K562 (cell line): ENCODE measurements around the gene SLC49A4. TPM values are rescaled to one million over a fixed set of nuclear protein-coding genes. Genes with fewer than 3 reads are reported as not detected.

Experiments used
- ATAC-seq: fragments of 200-7000 bp; cut with Tn5 transposase; 3 replicates; pipeline ENCODE4 v1.9.1; 2020; ENCODE audit warnings: moderate library complexity
- BruUV-seq: library from RNA; stranded (reverse); fragments of 400-500 nt; replicated peaks from 2 replicates; lab custom pipeline; 2021; lab: Mats Ljungman, UMichigan
- CTCF ChIA-PET: fragments of 300-600 bp; formaldehyde crosslinking; extraction: SDS; loops from one replicate; lab custom pipeline; 2021; ENCODE audit warnings: low intra/inter-chr PET ratio; lab: Yijun Ruan, JAX
- POLR2A ChIA-PET: fragments of 300-600, 350-650 bp; sonication (Branson Sonifier 250); formaldehyde crosslinking; extraction: SDS; loops from one replicate; lab custom pipeline; 2021; ENCODE audit warnings: antibody characterized with exemption, inconsistent platforms; lab: Yijun Ruan, JAX
- DNase-seq, 4 experiments: peaks; one replicate each; pipeline versions ENCODE4 v3.0.0 to v3.0.0-alpha.2; 2011 to 2018; ENCODE audit warnings: low spot score in 3 of 4, mixed read lengths in 3 of 4; ENCODE audit errors: extremely low read depth in 1 of 4
- FAIRE-seq: peaks from 2 replicates; lab custom pipeline; 2011; peaks lifted over from hg19 to GRCh38; lab: Jason Lieb, UNC
- H2AFZ ChIP-seq: 2 replicates; pipeline ENCODE4 v1.6.0; 2011; ENCODE audit warnings: low read depth, low read length, control low read depth, inconsistent platforms
- H3K27ac ChIP-seq: fragments of 200-600 bp; 3 replicates; pipeline ENCODE4 v1.8.0; 2011; ENCODE audit warnings: low read depth, mild to moderate bottlenecking, control low read depth, inconsistent platforms, low read length, moderate library complexity, mixed read lengths; ENCODE audit errors: extremely low read depth
- H3K27me3 ChIP-seq, 2 experiments: fragments of 300-600 bp in 1 of 2; 2 replicates in 1 of 2; 3 replicates in 1 of 2; pipeline versions ENCODE4 v1.6.0 to v1.8.0; 2011; ENCODE audit warnings: inconsistent platforms in 2 of 2, low read length in 2 of 2, mild to moderate bottlenecking in 1 of 2, mixed read lengths in 1 of 2, moderate library complexity in 1 of 2; ENCODE audit not compliant: control insufficient read depth in 2 of 2, insufficient read depth in 2 of 2
- H3K36me3 ChIP-seq: fragments of 300-600 bp; 3 replicates; pipeline ENCODE4 v1.8.0; 2011; ENCODE audit warnings: mild to moderate bottlenecking, low read length, inconsistent platforms; ENCODE audit not compliant: control insufficient read depth, insufficient read depth
- H3K4me1 ChIP-seq, 2 experiments: fragments of 200-600 bp in 1 of 2; replicated peaks in 1 of 2; 2 replicates in 1 of 2; 3 replicates in 1 of 2; pipeline versions ENCODE4 v1.5.1 to v1.8.0; 2011; ENCODE audit warnings: inconsistent platforms in 2 of 2, low read length in 2 of 2, mild to moderate bottlenecking in 1 of 2, mixed read lengths in 1 of 2, moderate library complexity in 1 of 2; ENCODE audit not compliant: control insufficient read depth in 2 of 2, insufficient read depth in 2 of 2
- H3K4me2 ChIP-seq: 2 replicates; pipeline ENCODE4 v1.6.1; 2011; ENCODE audit warnings: low read length, control low read depth, inconsistent platforms, mixed read lengths; ENCODE audit not compliant: insufficient read depth
- H3K4me3 ChIP-seq: fragments of 200-600 bp; sonication (generic), shearing (Covaris generic); 2 replicates; pipeline ENCODE4 v1.5.1; 2016; ENCODE audit warnings: control low read depth, inconsistent platforms
- H3K79me2 ChIP-seq: fragments of 200-600 bp; 3 replicates; pipeline ENCODE4 v1.8.0; 2011; ENCODE audit warnings: low read length, inconsistent platforms; ENCODE audit not compliant: control insufficient read depth, insufficient read depth
- H3K9ac ChIP-seq, 2 experiments: 2 replicates each; pipeline versions ENCODE4 v1.6.0 to v1.6.1; 2011; ENCODE audit warnings: low read depth in 2 of 2, low read length in 2 of 2, control low read depth in 1 of 2, inconsistent platforms in 1 of 2, mild to moderate bottlenecking in 1 of 2, mixed read lengths in 1 of 2; ENCODE audit not compliant: insufficient read depth in 1 of 2
- H3K9me1 ChIP-seq: one replicate; pipeline ENCODE4 v1.6.0; 2011; ENCODE audit warnings: inconsistent platforms, mild to moderate bottlenecking, low read length, moderate library complexity; ENCODE audit not compliant: control insufficient read depth, insufficient read depth
- H3K9me3 ChIP-seq: replicated peaks from 2 replicates; pipeline ENCODE4 v1.5.1; 2011; ENCODE audit warnings: low read depth, low read length, inconsistent platforms; ENCODE audit not compliant: control insufficient read depth, insufficient read depth
- H4K20me1 ChIP-seq: replicated peaks from 2 replicates; pipeline ENCODE4 v1.6.1; 2011; ENCODE audit warnings: low read length, inconsistent platforms, mixed read lengths; ENCODE audit not compliant: control insufficient read depth, insufficient read depth
- ATF1 ChIP-seq, 2 experiments: fragments of 450-650 bp in 1 of 2; IDR thresholded peaks; 2 replicates each; pipeline ENCODE4 v1.6.1; 2016; ENCODE audit warnings: missing compliant biosample characterization in 1 of 2, missing genetic modification characterization in 1 of 2
- POLR2B ChIP-seq: fragments of 450-650 bp; IDR thresholded peaks from 2 replicates; pipeline ENCODE4 v1.6.1; 2018; ENCODE audit warnings: low read depth; ENCODE audit not compliant: partially characterized antibody
- TOE1 ChIP-seq, 2 experiments: fragments of 450-650 bp in 1 of 2; sonication (generic) in 1 of 2; formaldehyde crosslinking in 1 of 2; IDR thresholded peaks; 2 replicates each; pipeline versions ENCODE4 v1.7.1 to v1.8.0; 2016 to 2022; ENCODE audit warnings: borderline replicate concordance in 2 of 2, mild to moderate bottlenecking in 2 of 2, antibody characterized with exemption in 1 of 2, inconsistent platforms in 1 of 2, low read depth in 1 of 2, missing genetic modification reagents in 1 of 2, moderate library complexity in 1 of 2
- ZC3H11A ChIP-seq: IDR thresholded peaks from 2 replicates; pipeline ENCODE4 v1.6.1; 2012; ENCODE audit warnings: low read depth, low read length, improper control_type of control experiment
- WGBS: fragments of 100-300 bp; shearing (Covaris generic); methylation state at CpG from one replicate; pipeline ENCODE4 v1.1.6; 2016; ENCODE audit warnings: low coverage, mixed read lengths; ENCODE audit not compliant: insufficient coverage; ENCODE audit errors: missing lambda C conversion rate; 5-methylcytosine and 5-hydroxymethylcytosine counted together
- in situ Hi-C: fragments of 300-500 bp; cut with MboI; formaldehyde crosslinking; loops from 4 replicates; pipeline ENCODE4 v1.15.0; 2018; ENCODE audit warnings: inconsistent platforms, mixed read lengths
- intact Hi-C: fragments of 100-400 bp; cut with micrococcal nuclease; formaldehyde crosslinking; loops from 2 replicates; pipeline ENCODE4 v1.14.2; 2022
- polyA plus RNA-seq, 8 experiments: library from polyadenylated mRNA; depleted of rRNA in 4 of 8; stranded (reverse) in 5 of 8; unstranded in 3 of 8; fragments of >200 nt; fragmentation: Nextera tagmentation in 2 of 8; fragmentation: Illumina TruSeq in 1 of 8; extraction: Ambion mirVana in 2 of 8; extraction: Trizol in 1 of 8; gene quantifications; 2 replicates each; pipeline versions ENCODE4 v1.2.1 to v1.2.3, GENCODE V29; 2011 to 2014; ENCODE audit warnings: inconsistent platforms in 1 of 8, missing spikeins in 1 of 8
- total RNA-seq, 7 experiments: library from RNA; depleted of rRNA in 6 of 7; stranded (reverse); fragments of >200 nt in 6 of 7; fragmentation: Illumina TruSeq in 2 of 7; extraction: Trizol in 2 of 7; gene quantifications; 2 replicates each; pipeline versions ENCODE4 v1.2.1 to v1.2.3, GENCODE V29; 2011 to 2021; ENCODE audit warnings: low replicate concordance in 1 of 7
- TF ChIP-seq, protein P1 (sequence below): fragments of 150-350 bp; conservative IDR thresholded peaks from 2 replicates; pipeline ENCODE4 v1.6.1; 2014; ENCODE audit warnings: low read length
- TF ChIP-seq, protein P2 (sequence below): fragments of 450-650 bp; IDR thresholded peaks from one replicate; pipeline ENCODE4 v1.6.1; 2018; ENCODE audit warnings: mild to moderate bottlenecking, moderate library complexity; ENCODE audit not compliant: partially characterized antibody
- TF ChIP-seq, protein P3 (sequence below): fragments of 250-450 bp; sonication (Bioruptor Pico); IDR thresholded peaks from 2 replicates; pipeline ENCODE4 v1.5.0; 2021
- TF ChIP-seq, protein P4 (sequence below): sonication (generic); formaldehyde crosslinking; IDR thresholded peaks from 2 replicates; pipeline ENCODE4 v1.8.1; 2022; ENCODE audit warnings: missing genetic modification reagents
- TF ChIP-seq, protein P5 (sequence below): fragments of 250-450 bp; sonication (Bioruptor Pico); IDR thresholded peaks from 2 replicates; pipeline ENCODE4 v1.5.0; 2021; ENCODE audit warnings: mild to moderate bottlenecking, moderate library complexity

The SLC49A4 gene
- total and polyA plus RNA-seq, 9 of the 15 experiments (the other 6 are each of a cell fraction or from before 2014, with no cell fraction given), result 0.15 to 1.3 (median 0.83) TPM

DNA sequence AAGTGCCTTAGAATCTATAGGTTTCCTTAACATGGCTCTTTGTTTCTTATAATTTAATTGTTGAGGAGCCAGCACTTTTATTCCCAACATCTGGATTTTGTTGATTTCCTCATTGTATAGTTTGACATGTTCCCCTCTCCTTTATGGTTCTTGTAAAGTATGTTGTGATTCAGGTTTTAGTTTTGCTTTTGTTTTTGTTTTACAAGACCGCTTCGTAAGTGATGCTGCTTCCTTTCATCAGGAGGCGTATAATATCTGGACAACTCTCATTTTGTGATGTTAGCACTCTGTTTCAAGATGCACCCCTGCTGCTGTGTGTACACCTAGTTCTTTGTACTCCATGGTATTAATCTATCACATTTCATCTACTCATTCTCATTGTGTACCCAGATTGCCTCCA, 48.7 kb downstream of the SLC49A4 start (continued):
- TF ChIP-seq, protein P1, sequence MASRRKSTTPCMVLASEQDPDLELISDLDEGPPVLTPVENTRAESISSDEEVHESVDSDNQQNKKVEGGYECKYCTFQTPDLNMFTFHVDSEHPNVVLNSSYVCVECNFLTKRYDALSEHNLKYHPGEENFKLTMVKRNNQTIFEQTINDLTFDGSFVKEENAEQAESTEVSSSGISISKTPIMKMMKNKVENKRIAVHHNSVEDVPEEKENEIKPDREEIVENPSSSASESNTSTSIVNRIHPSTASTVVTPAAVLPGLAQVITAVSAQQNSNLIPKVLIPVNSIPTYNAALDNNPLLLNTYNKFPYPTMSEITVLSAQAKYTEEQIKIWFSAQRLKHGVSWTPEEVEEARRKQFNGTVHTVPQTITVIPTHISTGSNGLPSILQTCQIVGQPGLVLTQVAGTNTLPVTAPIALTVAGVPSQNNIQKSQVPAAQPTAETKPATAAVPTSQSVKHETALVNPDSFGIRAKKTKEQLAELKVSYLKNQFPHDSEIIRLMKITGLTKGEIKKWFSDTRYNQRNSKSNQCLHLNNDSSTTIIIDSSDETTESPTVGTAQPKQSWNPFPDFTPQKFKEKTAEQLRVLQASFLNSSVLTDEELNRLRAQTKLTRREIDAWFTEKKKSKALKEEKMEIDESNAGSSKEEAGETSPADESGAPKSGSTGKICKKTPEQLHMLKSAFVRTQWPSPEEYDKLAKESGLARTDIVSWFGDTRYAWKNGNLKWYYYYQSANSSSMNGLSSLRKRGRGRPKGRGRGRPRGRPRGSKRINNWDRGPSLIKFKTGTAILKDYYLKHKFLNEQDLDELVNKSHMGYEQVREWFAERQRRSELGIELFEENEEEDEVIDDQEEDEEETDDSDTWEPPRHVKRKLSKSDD, result no peak

DNA sequence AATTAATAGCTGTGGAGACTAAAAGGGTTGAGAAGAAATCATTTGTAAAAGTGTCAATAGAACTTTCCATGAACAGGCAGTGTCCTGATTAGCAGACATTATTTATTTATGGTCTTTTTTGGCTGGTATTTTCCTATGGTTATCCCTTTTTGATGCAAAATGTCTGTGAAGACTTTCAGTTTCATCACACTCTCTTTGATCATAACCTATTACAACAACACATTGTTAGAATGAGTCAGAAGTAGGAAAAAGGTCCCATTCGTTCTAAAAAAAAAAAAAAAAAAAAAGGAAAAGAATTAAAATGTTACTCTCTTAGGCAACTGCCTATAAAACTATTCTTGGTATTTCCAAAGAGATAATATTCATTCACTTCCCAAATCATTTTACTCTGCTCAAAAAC, 62.1 kb downstream of the SLC49A4 start:
- intact Hi-C loops, result loop anchor here (10.0 kb wide), 1 partner anchor 102 kb away; no protein-coding TSS in a partner anchor
- WGBS, result no CpG with 5 or more reads among the region's 1 CpG
- TF ChIP-seq, protein P2, sequence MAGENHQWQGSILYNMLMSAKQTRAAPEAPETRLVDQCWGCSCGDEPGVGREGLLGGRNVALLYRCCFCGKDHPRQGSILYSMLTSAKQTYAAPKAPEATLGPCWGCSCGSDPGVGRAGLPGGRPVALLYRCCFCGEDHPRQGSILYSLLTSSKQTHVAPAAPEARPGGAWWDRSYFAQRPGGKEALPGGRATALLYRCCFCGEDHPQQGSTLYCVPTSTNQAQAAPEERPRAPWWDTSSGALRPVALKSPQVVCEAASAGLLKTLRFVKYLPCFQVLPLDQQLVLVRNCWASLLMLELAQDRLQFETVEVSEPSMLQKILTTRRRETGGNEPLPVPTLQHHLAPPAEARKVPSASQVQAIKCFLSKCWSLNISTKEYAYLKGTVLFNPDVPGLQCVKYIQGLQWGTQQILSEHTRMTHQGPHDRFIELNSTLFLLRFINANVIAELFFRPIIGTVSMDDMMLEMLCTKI, result no peak
- TF ChIP-seq POLR2B (no peak), ZC3H11A (no peak), ATF1 (CRISPR knock-in tag; IDR thresholded peaks at IDR 0.05) (no peak), ATF1 (tag; IDR thresholded peaks at IDR 0.05) (no peak), TOE1 (IDR thresholded peaks at IDR 0.05; ENCODE audit: borderline replicate concordance) (no peak), TOE1 (CRISPR knock-in tag; IDR thresholded peaks at IDR 0.05; ENCODE audit: borderline replicate concordance, low read depth) (no peak)
- TF ChIP-seq, protein P3, sequence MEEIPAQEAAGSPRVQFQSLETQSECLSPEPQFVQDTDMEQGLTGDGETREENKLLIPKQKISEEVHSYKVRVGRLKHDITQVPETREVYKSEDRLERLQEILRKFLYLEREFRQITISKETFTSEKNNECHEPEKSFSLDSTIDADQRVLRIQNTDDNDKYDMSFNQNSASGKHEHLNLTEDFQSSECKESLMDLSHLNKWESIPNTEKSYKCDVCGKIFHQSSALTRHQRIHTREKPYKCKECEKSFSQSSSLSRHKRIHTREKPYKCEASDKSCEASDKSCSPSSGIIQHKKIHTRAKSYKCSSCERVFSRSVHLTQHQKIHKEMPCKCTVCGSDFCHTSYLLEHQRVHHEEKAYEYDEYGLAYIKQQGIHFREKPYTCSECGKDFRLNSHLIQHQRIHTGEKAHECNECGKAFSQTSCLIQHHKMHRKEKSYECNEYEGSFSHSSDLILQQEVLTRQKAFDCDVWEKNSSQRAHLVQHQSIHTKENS (CRISPR knock-in tag), result no peak
- TF ChIP-seq, protein P4, sequence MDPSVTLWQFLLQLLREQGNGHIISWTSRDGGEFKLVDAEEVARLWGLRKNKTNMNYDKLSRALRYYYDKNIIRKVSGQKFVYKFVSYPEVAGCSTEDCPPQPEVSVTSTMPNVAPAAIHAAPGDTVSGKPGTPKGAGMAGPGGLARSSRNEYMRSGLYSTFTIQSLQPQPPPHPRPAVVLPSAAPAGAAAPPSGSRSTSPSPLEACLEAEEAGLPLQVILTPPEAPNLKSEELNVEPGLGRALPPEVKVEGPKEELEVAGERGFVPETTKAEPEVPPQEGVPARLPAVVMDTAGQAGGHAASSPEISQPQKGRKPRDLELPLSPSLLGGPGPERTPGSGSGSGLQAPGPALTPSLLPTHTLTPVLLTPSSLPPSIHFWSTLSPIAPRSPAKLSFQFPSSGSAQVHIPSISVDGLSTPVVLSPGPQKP (CRISPR knock-in tag), result no peak
- TF ChIP-seq, protein P5, sequence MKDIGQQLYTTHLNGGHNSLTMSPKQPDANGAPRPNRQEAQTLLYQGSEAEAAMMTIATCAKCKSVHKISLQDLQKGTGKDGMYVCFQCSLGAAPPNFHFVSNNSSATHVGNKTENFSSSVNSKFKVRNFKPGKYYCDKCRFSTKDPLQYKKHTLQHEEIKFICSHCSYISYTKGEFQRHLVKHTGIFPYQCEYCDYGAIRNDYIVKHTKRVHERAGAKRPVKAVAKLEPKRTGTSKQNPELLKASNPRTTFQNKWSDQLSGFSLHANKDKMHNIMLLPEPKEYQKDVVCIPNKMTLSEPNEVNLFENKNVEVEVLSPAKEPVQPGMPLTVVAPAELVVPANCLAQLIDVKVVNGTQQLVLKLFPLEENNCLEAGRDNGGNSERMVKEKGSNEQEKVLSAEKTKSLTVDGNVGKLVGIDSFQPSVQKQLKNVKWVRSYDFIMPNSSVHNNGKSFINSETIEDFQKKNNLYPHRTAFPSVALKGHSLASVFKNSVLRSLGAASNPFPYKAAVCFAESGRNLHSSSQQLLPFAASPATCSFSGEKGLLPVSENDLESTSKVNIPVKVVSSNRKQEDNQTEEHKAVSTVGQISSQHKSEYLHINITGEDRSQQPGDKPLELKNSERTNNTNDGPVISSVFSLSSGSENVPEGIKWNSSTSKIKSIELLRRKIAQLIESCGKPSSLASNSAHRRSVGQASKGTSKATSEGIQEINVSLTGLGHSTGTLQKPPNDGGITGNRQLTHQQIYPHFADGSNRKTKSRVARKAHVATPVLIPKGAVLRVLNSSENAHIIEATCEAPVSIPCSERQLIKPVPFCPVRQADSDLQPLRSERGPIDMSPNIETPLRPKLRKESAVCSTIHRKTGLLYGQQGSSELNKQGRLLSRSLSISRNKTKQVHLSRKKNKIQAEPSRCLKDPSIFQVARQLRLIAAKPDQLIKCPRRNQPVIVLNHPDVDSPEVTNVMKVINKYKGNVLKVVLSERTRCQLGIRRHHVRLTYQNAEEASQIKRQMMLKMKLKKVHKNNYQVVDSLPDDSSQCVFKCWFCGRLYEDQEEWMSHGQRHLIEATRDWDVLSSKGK (CRISPR knock-in tag), result no peak

More for the DNA sequence above, 62.1 kb downstream of the SLC49A4 start:
- Histone ChIP-seq H4K20me1 (no peaks in the 10 kb centered on the region), H3K27ac (no peak overlapping the region), H3K36me3 (no peaks in the 10 kb centered on the region), H3K4me1 (no peaks in the 10 kb centered on the region), H3K9me1 (no peaks in the 10 kb centered on the region), H3K27me3 (no peaks in the 10 kb centered on the region), H3K4me3 (no peak overlapping the region), H3K79me2 (no peaks in the 10 kb centered on the region), H2AFZ (no peak overlapping the region), H3K9me3 (no peaks in the 10 kb centered on the region), H3K4me2 (no peak overlapping the region), H3K9ac (no peak overlapping the region)
- ChIA-PET CTCF (no interaction called here), POLR2A (no interaction called here)
- no peak for FAIRE-seq
- no peak for DNase-seq
- in situ Hi-C loops, result no loop called here
- no peak for ATAC-seq
- no TSS peak for BruUV-seq
